Right kidney (tissue), 1 donor: ENCODE results near the gene UVSSA.
A peak's percentile ranks its signal among the peaks of the same experiment; 100 is the strongest.

Experiments
- DNase-seq: peaks from one replicate; pipeline ENCODE4 v3.0.0-alpha.2; 2016

The UVSSA gene

GRCh38 chr4:1407657-1408333, 60.8 kb downstream of the UVSSA start:
- DNase-seq = no peak

GRCh38 chr4:1408418-1408817, 61.4 kb downstream of the UVSSA start:
- DNase-seq = no peak

GRCh38 chr4:1409079-1409478, 62.1 kb downstream of the UVSSA start:
- DNase-seq = no peak

- no peak for DNase-seq
Measured at GRCh38 chr4:1409491-1410425, 62.8 kb downstream of the UVSSA start.

- peak; percentile 79 for DNase-seq
Measured at GRCh38 chr4:1410491-1411325, 63.7 kb downstream of the UVSSA start.

GRCh38 chr4:1411436-1412375, 64.7 kb downstream of the UVSSA start:
- no peak for DNase-seq

- DNase-seq = no peak
Measured at GRCh38 chr4:1412376-1413203, 65.6 kb downstream of the UVSSA start.

- DNase-seq = no peak
Measured at GRCh38 chr4:1413204-1413663, 66.2 kb downstream of the UVSSA start.

- DNase-seq = no peak
Measured at GRCh38 chr4:1413687-1414479, 66.9 kb downstream of the UVSSA start.

- no peak for DNase-seq
Measured at GRCh38 chr4:1414831-1415680, 68.0 kb downstream of the UVSSA start.

GRCh38 chr4:1415681-1415981, 68.6 kb downstream of the UVSSA start:
- DNase-seq = no peak

- DNase-seq = no peak
Measured at GRCh38 chr4:1416051-1416947, 69.3 kb downstream of the UVSSA start.

- no peak for DNase-seq
Measured at GRCh38 chr4:1416948-1417260, 69.9 kb downstream of the UVSSA start.

GRCh38 chr4:1417522-1418390, 70.7 kb downstream of the UVSSA start:
- no peak for DNase-seq

- DNase-seq = no peak
Measured at GRCh38 chr4:1418494-1419285, 71.7 kb downstream of the UVSSA start.

- no peak for DNase-seq
Measured at GRCh38 chr4:1419708-1420107, 72.7 kb downstream of the UVSSA start.
